ENCODE data around the gene CDK18. TPM values are rescaled to one million over a fixed set of nuclear protein-coding genes. Genes with fewer than 3 reads are reported as not detected.

CDK18 gene
- total RNA-seq, 1 donor from 2014 or later: 27.0 TPM

DNA sequence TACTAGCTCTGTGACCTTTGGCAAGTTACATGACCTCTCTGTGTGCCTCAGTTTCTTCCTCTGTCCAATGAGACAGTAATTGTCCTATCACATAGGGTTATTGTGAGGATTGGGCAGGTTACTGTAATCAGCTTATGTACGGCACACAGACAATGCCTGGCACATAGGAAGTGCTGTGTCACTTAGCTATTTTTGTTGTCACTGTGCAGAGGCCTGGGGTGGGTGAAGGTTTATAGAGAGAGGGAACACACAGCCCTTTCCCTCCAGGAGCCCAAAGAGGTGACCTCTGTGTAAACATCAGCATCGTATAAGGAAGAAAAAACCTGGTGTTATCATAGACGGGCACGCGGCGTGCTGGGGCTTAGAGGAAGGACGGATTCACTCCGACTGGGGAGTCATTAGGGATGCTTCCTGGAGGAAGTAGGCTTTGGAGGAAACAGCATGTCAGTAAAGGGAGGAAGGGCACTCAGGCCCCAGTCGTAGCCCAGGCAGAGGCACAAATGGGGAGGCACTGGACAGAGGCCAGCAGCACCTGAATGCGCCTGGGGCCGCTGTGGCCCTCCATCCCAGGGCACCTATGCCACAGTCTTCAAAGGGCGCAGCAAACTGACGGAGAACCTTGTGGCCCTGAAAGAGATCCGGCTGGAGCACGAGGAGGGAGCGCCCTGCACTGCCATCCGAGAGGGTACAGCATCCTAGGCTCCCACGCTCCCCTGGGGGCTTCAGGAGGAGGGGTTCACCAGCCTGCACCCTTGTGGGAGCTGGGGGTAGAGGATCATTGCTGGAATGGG is 21.2 kb downstream of the CDK18 start:
- Histone ChIP-seq H3K27me3 (no peaks in the 10 kb centered on the region), H3K4me1 (peaks cover 6% of the 10 kb centered on the region), H3K27ac (no peak overlapping the region), H3K9me3 (no peaks in the 10 kb centered on the region), H3K36me3 (no peaks in the 10 kb centered on the region), H3K4me3 (no peak overlapping the region)
- TF ChIP-seq POLR2A (IDR thresholded peaks at IDR 0.05): no peak
- TF ChIP-seq POLR2AphosphoS5 (IDR thresholded peaks at IDR 0.05; ENCODE audit: insufficient read depth in 1 of 2, low read depth in 1 of 2): no peak
- TF ChIP-seq, protein P1, sequence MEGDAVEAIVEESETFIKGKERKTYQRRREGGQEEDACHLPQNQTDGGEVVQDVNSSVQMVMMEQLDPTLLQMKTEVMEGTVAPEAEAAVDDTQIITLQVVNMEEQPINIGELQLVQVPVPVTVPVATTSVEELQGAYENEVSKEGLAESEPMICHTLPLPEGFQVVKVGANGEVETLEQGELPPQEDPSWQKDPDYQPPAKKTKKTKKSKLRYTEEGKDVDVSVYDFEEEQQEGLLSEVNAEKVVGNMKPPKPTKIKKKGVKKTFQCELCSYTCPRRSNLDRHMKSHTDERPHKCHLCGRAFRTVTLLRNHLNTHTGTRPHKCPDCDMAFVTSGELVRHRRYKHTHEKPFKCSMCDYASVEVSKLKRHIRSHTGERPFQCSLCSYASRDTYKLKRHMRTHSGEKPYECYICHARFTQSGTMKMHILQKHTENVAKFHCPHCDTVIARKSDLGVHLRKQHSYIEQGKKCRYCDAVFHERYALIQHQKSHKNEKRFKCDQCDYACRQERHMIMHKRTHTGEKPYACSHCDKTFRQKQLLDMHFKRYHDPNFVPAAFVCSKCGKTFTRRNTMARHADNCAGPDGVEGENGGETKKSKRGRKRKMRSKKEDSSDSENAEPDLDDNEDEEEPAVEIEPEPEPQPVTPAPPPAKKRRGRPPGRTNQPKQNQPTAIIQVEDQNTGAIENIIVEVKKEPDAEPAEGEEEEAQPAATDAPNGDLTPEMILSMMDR (IDR thresholded peaks at IDR 0.05): no peak
- no peak for DNase-seq (ENCODE audit: extremely low spot score in 2 of 2)
- intact Hi-C loops (cut with DNase I): loop anchor here (2.0 to 5.0 kb wide), 2 partner anchors 38 to 129 kb away; no protein-coding TSS in a partner anchor

DNA sequence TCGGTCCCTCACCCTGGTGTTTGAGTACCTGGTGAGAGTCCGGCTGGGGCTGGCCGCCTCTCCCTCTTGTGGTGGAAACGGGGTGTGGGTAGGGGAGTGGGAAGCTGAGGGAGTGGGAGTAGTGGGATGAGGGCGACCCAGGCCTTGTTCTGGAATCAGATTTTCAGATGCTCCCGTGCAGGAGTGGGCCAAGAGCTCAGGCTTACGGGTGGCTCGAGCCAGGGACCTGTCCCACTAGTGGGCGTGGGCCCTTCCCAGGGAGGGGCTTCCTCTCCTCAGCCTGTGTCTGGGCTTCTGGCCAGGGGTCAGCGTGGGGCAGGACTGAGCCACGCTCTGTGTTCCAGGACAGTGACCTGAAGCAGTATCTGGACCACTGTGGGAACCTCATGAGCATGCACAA is 22.0 kb downstream of the CDK18 start:
- Histone ChIP-seq H3K9me3 (no peaks in the 10 kb centered on the region), H3K27me3 (no peaks in the 10 kb centered on the region), H3K36me3 (no peaks in the 10 kb centered on the region), H3K4me3 (no peak overlapping the region), H3K4me1 (peaks cover 6% of the 10 kb centered on the region), H3K27ac (no peak overlapping the region)
- intact Hi-C loops (cut with DNase I): loop anchor here (2.0 to 5.0 kb wide), 2 partner anchors 39 to 128 kb away; no protein-coding TSS in a partner anchor
- DNase-seq (ENCODE audit: extremely low spot score in 2 of 2): no peak
- TF ChIP-seq, protein P1 (IDR thresholded peaks at IDR 0.05): no peak
- TF ChIP-seq POLR2AphosphoS5 (IDR thresholded peaks at IDR 0.05; ENCODE audit: insufficient read depth in 1 of 2, low read depth in 1 of 2) (no peak), POLR2A (IDR thresholded peaks at IDR 0.05) (no peak)

DNA sequence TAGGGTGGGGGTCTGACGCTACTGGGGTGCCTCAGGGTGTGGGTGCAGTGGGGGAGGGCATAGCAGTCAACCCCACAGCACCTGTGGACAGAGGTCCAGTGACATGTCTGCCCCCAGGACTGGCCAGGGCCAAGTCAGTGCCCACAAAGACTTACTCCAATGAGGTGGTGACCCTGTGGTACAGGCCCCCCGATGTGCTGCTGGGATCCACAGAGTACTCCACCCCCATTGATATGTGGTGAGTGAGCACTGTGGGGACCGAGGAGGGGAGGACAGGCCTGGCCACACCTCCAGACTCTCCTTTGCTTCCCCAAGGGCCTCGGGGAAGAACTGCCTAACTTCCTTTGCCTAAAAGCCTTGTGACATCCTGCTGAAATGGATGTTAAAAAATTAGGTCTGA is 23.5 kb downstream of the CDK18 start:
- no peak overlapping the region for H3K4me3 ChIP-seq
- no peak for DNase-seq (ENCODE audit: extremely low spot score in 2 of 2)

DNA sequence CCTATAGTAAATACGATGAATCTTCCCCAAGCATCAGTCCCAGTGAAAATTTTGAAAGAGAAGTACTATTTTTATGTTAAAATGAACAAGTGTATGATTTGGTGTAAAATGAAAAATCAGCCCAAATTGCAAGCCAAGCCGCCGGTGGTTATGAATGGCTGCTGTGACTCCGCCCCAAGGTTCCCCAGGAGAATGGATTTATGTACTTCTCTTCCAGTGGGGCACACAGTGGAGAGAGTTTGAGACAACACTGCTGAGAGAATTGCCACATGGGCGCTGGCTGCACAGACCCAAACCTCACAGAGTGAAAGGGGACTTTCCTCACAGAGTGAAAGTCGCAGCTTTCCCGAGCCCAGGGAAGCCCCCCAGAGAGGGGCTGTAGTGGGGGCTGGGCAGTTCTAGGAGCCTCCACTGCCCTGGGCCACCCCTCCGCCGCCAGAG is 24.0 kb downstream of the CDK18 start:
- DNase-seq (ENCODE audit: extremely low spot score in 2 of 2): no peak
- Histone ChIP-seq H3K27ac (no peak overlapping the region), H3K4me1 (peaks cover 6% of the 10 kb centered on the region), H3K27me3 (no peaks in the 10 kb centered on the region), H3K9me3 (no peaks in the 10 kb centered on the region), H3K36me3 (no peaks in the 10 kb centered on the region), H3K4me3 (no peak overlapping the region)
- intact Hi-C loops (cut with DNase I): loop anchor here (5.0 kb wide), 1 partner anchor 41 kb away; no protein-coding TSS in a partner anchor
- TF ChIP-seq POLR2AphosphoS5 (IDR thresholded peaks at IDR 0.05; ENCODE audit: insufficient read depth in 1 of 2, low read depth in 1 of 2) (no peak), POLR2A (IDR thresholded peaks at IDR 0.05) (no peak)
- TF ChIP-seq, protein P1 (IDR thresholded peaks at IDR 0.05): no peak

More for the DNA sequence above, 23.5 kb downstream of the CDK18 start:
- H3K9me3 ChIP-seq: no peaks in the 10 kb centered on the region
- intact Hi-C loops (cut with DNase I): loop anchor here (2.0 to 5.0 kb wide), 2 partner anchors 41 to 127 kb away; no protein-coding TSS in a partner anchor
- no peak overlapping the region for H3K27ac ChIP-seq
- H3K4me1 ChIP-seq: peaks cover 6% of the 10 kb centered on the region
- H3K27me3 ChIP-seq: no peaks in the 10 kb centered on the region
- TF ChIP-seq POLR2A (IDR thresholded peaks at IDR 0.05): no peak
- TF ChIP-seq POLR2AphosphoS5 (IDR thresholded peaks at IDR 0.05; ENCODE audit: insufficient read depth in 1 of 2, low read depth in 1 of 2): no peak
- TF ChIP-seq, protein P1 (IDR thresholded peaks at IDR 0.05): no peak
- H3K36me3 ChIP-seq: no peaks in the 10 kb centered on the region
